H4 (cell line): ENCODE results near the gene CPD. TPM values are rescaled to one million over a fixed set of nuclear protein-coding genes. Genes with fewer than 3 reads are reported as not detected.
"Not testable (repeated sequence)": the region's sequence is repeated elsewhere in the genome, so short reads cannot be mapped to it uniquely, and the experiment has no call there.

Experiments
- DNase-seq: peaks from one replicate; pipeline ENCODE4 v3.0.0-alpha.2; 2015; ENCODE audit warnings: low spot score
- total RNA-seq: library from RNA; depleted of rRNA; stranded (reverse); fragments of >200 nt; shearing (Covaris generic); gene quantifications from 2 replicates; pipeline ENCODE4 v1.2.3, GENCODE V29; 2014

The CPD gene
- total RNA-seq, 1 experiment from 2014 or later = 40.8 TPM

- DNase-seq = no peak
These were observed 48.9 kb downstream of the CPD start for GRCh38 chr17:30427611-30428010.

GRCh38 chr17:30429155-30429554, 50.4 kb downstream of the CPD start:
- DNase-seq = no peak

- peak; percentile 86 for DNase-seq
These were observed 54.8 kb downstream of the CPD start for GRCh38 chr17:30433514-30433913.

GRCh38 chr17:30436729-30437128, 58.0 kb downstream of the CPD start:
- DNase-seq = no peak

- no peak for DNase-seq
These were observed 65.0 kb downstream of the CPD start for GRCh38 chr17:30443721-30444120.

GRCh38 chr17:30446640-30447039, 67.9 kb downstream of the CPD start:
- DNase-seq = not testable (repeated sequence)

GRCh38 chr17:30449480-30449879, 70.8 kb downstream of the CPD start:
- no peak for DNase-seq

GRCh38 chr17:30450125-30451027, 71.6 kb downstream of the CPD start:
- DNase-seq = no peak

GRCh38 chr17:30454635-30455034, 75.9 kb downstream of the CPD start:
- DNase-seq = no peak

GRCh38 chr17:30458371-30458770, 79.6 kb downstream of the CPD start:
- no peak for DNase-seq

GRCh38 chr17:30458797-30459413, 80.2 kb downstream of the CPD start:
- not testable (repeated sequence) for DNase-seq

- DNase-seq = no peak
These were observed 89.7 kb downstream of the CPD start for GRCh38 chr17:30468465-30468864.

- DNase-seq = no peak
These were observed 93.6 kb downstream of the CPD start for GRCh38 chr17:30472238-30472890.

GRCh38 chr17:30475206-30475605, 96.5 kb downstream of the CPD start:
- no peak for DNase-seq

- no peak for DNase-seq
These were observed 98.0 kb downstream of the CPD start for GRCh38 chr17:30476726-30477082.

- DNase-seq = peak; percentile 95
These were observed 98.5 kb downstream of the CPD start, which contains the start of gene GOSR1 for GRCh38 chr17:30477083-30477773. Gene GOSR1, plus strand, starts transcription at chr17:30477408. Its CDS starts 26 bp downstream, at chr17:30477434.

GRCh38 chr17:30477774-30478115, 99.0 kb downstream of the CPD start:
- no peak for DNase-seq

- DNase-seq = no peak
These were observed 103.8 kb downstream of the CPD start for GRCh38 chr17:30482555-30482954.

- no peak for DNase-seq
These were observed 104.4 kb downstream of the CPD start for GRCh38 chr17:30483159-30483558.

- DNase-seq = no peak
These were observed 115.1 kb downstream of the CPD start for GRCh38 chr17:30493780-30494179.

GRCh38 chr17:30495586-30495985, 116.9 kb downstream of the CPD start:
- DNase-seq = no peak

- no peak for DNase-seq
These were observed 124.8 kb downstream of the CPD start for GRCh38 chr17:30503558-30503957.
